Measurements from ENCODE around the gene RMND5A. TPM values are rescaled to one million over a fixed set of nuclear protein-coding genes. Genes with fewer than 3 reads are reported as not detected.

Gene RMND5A
- total RNA-seq, 2 donors from 2014 or later, result 27.4 to 28.5 TPM

DNA sequence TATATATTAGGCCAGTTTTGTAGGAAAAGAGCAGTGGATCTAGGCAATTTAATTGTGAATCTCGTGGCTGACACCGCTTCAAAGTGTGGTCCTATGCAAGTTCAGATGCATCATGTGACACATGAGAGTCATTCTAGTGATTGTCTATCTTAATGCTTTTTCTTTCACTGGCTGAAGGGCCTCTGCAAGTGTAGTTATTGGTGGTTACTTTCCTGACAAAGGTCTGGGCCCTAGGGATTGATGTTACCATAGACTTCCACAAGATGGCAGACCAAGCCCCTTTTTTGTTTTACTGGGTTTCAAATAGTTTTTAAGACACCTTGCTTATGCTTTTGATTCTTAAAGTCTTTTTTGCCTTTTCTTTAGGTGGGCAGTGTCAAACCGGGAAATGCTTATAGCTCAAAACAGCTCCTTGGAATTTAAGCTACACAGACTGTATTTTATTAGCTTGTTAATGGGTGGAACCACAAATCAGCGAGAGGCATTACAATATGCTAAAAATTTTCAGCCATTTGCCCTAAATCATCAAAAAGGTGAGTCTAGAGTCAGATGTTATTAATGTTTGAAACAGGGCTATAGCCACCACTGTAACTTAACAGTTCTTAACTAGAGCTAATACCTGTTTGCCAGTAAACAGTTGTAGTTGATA, 44.7 kb downstream of the RMND5A start:
- H3K27me3 ChIP-seq, result no peaks in the 10 kb centered on the region
- WGBS, 2 donors, result 71 to 73% methylated on average over 4 of the region's 4 CpGs
- H3K4me3 ChIP-seq, result no peak overlapping the region
- intact Hi-C loops (cut with DNase I), result no loop called here
- H3K27ac ChIP-seq, result no peak overlapping the region
- H3K36me3 ChIP-seq (replicated peaks in 1 of 2; ENCODE audit: insufficient read depth in 1 of 2, low read depth in 2 of 2), result peaks cover 0 to 5% of the 10 kb centered on the region in 2 donors
- DNase-seq, result peak in 1 of 4 donors; percentile 39
- no peak for TF ChIP-seq POLR2A (IDR thresholded peaks at IDR 0.05)
- TF ChIP-seq, protein P1, sequence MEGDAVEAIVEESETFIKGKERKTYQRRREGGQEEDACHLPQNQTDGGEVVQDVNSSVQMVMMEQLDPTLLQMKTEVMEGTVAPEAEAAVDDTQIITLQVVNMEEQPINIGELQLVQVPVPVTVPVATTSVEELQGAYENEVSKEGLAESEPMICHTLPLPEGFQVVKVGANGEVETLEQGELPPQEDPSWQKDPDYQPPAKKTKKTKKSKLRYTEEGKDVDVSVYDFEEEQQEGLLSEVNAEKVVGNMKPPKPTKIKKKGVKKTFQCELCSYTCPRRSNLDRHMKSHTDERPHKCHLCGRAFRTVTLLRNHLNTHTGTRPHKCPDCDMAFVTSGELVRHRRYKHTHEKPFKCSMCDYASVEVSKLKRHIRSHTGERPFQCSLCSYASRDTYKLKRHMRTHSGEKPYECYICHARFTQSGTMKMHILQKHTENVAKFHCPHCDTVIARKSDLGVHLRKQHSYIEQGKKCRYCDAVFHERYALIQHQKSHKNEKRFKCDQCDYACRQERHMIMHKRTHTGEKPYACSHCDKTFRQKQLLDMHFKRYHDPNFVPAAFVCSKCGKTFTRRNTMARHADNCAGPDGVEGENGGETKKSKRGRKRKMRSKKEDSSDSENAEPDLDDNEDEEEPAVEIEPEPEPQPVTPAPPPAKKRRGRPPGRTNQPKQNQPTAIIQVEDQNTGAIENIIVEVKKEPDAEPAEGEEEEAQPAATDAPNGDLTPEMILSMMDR (IDR thresholded peaks at IDR 0.05), result peak; percentile 34 to 62 (median 55)
- peaks cover 4% of the 10 kb centered on the region for H3K4me1 ChIP-seq
- H3K9me3 ChIP-seq, result no peaks in the 10 kb centered on the region
- no peak for ATAC-seq

DNA sequence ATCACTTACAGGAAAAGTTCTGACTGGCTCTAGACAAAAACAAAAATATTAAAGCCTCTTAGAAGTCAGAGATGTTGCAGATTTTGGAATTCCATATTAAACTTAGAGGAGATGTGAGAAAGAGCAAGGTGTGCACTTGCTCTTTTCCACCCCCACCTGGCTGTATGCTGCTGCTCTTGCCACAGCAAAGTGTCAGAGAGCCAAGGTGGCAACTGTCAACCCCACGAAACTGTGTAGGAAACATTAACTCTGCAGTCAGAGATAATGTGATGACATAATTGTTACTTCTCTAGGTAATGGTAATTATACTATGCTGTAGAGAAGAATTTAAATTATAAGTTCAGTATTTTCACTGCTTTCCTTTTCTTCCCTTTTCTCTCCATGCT, 45.2 kb downstream of the RMND5A start:
- Histone ChIP-seq H3K27me3 (no peaks in the 10 kb centered on the region), H3K4me3 (no peak overlapping the region), H3K27ac (no peak overlapping the region), H3K9me3 (no peaks in the 10 kb centered on the region), H3K36me3 (replicated peaks in 1 of 2; ENCODE audit: insufficient read depth in 1 of 2, low read depth in 2 of 2) (peaks cover 0 to 5% of the 10 kb centered on the region in 2 donors), H3K4me1 (peaks cover 4% of the 10 kb centered on the region)
- no peak for ATAC-seq
- intact Hi-C loops (cut with DNase I), result no loop called here
- DNase-seq, result no peak
- TF ChIP-seq, protein P1 (IDR thresholded peaks at IDR 0.05), result no peak
- no peak for TF ChIP-seq POLR2A (IDR thresholded peaks at IDR 0.05)
- WGBS, 2 donors, result 27 to 28% methylated on average over 1 of the region's 1 CpG

DNA sequence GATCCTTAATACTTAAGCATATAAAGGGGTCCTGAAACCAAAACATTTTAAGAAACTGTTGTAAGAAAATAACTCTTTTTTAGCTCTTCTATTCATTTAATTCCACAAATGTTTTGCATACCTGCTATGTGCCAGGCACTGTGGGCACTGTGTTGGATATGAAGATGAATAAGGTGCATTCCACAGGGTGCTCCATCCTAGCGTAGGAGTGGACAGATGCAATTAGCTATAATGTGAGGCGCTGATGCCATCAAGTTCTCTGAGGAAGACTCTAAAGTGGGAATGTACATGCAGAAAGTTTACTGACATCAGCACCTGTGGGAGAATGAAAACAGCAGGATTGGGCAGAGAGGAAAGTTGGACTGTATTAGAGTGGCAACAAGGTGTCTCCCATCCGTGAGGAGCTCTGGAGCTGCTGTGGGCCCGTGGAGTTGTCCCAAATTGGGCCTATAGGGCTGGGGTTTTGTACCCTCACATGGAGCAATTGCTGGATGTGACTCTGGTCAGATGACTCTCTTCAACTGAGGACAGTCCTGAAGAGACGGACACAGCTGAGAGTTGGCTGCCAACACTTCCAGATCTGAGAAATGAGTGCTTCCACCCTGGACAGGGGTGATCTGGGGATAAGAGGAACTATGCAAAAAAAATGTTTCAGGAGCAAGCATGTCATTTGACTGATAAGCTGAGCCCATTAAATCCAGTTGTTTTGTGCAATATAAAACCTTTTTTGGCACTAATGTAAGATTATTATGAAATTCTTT, 48.3 kb downstream of the RMND5A start:
- Histone ChIP-seq H3K36me3 (replicated peaks in 1 of 2; ENCODE audit: insufficient read depth in 1 of 2, low read depth in 2 of 2) (peaks cover 0 to 7% of the 10 kb centered on the region in 2 donors), H3K4me1 (peaks cover 4% of the 10 kb centered on the region), H3K9me3 (no peaks in the 10 kb centered on the region), H3K4me3 (no peak overlapping the region), H3K27ac (no peak overlapping the region), H3K27me3 (no peaks in the 10 kb centered on the region)
- DNase-seq, result no peak
- no peak for ATAC-seq
- intact Hi-C loops (cut with DNase I), result no loop called here
- 87 to 93% methylated on average over 5 of the region's 5 CpGs for WGBS, 2 donors
- no peak for TF ChIP-seq POLR2A (IDR thresholded peaks at IDR 0.05)
- TF ChIP-seq, protein P1 (IDR thresholded peaks at IDR 0.05), result no peak

DNA sequence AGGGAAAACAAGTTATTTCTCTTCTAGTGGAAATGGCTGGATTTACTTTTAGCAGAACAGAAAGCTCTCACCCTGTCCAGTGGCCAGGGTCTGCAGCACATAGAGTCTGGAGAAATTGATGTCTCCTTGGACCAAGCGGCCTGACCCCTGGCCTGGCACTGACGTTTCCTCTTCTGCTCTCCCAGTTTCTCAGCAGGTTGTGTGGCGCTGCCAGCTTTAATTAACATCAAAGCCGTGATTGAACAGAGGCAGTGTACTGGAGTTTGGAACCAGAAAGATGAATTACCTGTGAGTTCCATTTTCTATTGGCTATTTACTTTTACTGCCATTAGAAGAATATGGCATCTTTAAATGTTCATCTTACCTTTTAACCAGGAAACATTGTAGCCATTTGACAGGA, 49.7 kb downstream of the RMND5A start:
- no peak for DNase-seq
- Histone ChIP-seq H3K4me3 (no peak overlapping the region), H3K4me1 (peaks cover 2% of the 10 kb centered on the region), H3K27ac (no peak overlapping the region), H3K9me3 (no peaks in the 10 kb centered on the region), H3K27me3 (no peaks in the 10 kb centered on the region), H3K36me3 (replicated peaks in 1 of 2; ENCODE audit: insufficient read depth in 1 of 2, low read depth in 2 of 2) (peaks cover 0 to 13% of the 10 kb centered on the region in 2 donors)
- WGBS, 2 donors, result 92 to 93% methylated on average over 4 of the region's 4 CpGs
- ATAC-seq, result no peak
- intact Hi-C loops (cut with DNase I), result no loop called here
- TF ChIP-seq, protein P1 (IDR thresholded peaks at IDR 0.05), result no peak
- TF ChIP-seq POLR2A (IDR thresholded peaks at IDR 0.05), result no peak

All from body of pancreas (tissue), 4 donors.